ENCODE results near the gene ANGPTL2.

DNA sequence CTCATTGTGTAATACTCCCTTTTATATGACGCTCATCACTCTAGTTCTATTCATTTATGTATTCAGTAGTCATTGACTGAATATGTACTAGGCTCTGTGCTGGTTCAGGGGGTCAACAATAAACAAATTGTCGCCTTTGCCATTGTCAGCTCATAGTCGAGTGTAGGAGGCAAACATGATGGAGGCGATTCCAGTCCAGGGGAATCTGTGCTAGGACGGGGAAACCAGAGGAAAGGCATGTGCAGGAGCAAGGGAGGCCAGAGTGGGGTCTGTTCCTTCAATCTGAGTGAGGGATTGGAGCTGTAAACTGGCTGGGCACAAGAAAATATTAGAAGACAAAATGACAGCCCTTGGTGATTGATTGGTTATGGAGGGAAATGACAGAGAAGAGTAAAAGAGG, 83.9 kb downstream of the ANGPTL2 start:
- TF ChIP-seq POLR2AphosphoS5 (IDR thresholded peaks at IDR 0.05; ENCODE audit: low read depth, low read length) (no peak), TAF1 (IDR thresholded peaks at IDR 0.05; ENCODE audit: borderline replicate concordance, insufficient read depth, low read length) (no peak), SIN3A (IDR thresholded peaks at IDR 0.05; ENCODE audit: borderline replicate concordance, insufficient read depth, low read length) (no peak), FOXP2 (optimal IDR thresholded peaks at IDR 0.05; ENCODE audit: borderline replicate concordance, extremely low read depth, extremely low read length, insufficient read depth) (no peak)
- TF ChIP-seq, protein P1, sequence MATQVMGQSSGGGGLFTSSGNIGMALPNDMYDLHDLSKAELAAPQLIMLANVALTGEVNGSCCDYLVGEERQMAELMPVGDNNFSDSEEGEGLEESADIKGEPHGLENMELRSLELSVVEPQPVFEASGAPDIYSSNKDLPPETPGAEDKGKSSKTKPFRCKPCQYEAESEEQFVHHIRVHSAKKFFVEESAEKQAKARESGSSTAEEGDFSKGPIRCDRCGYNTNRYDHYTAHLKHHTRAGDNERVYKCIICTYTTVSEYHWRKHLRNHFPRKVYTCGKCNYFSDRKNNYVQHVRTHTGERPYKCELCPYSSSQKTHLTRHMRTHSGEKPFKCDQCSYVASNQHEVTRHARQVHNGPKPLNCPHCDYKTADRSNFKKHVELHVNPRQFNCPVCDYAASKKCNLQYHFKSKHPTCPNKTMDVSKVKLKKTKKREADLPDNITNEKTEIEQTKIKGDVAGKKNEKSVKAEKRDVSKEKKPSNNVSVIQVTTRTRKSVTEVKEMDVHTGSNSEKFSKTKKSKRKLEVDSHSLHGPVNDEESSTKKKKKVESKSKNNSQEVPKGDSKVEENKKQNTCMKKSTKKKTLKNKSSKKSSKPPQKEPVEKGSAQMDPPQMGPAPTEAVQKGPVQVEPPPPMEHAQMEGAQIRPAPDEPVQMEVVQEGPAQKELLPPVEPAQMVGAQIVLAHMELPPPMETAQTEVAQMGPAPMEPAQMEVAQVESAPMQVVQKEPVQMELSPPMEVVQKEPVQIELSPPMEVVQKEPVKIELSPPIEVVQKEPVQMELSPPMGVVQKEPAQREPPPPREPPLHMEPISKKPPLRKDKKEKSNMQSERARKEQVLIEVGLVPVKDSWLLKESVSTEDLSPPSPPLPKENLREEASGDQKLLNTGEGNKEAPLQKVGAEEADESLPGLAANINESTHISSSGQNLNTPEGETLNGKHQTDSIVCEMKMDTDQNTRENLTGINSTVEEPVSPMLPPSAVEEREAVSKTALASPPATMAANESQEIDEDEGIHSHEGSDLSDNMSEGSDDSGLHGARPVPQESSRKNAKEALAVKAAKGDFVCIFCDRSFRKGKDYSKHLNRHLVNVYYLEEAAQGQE (IDR thresholded peaks at IDR 0.05; ENCODE audit: insufficient read depth in 1 of 2, low read depth in 2 of 2, low read length in 2 of 2), result no peak

Data from PFSK-1 (cell line).